Kidney glomerular epithelial cell (primary cell): ENCODE data around the gene EIF4G3.
"Not testable (repeated sequence)": the region's sequence is repeated elsewhere in the genome, so short reads cannot be mapped to it uniquely, and the experiment has no call there.

Experiments
- DNase-seq: peaks from one replicate; lab custom pipeline; 2025; lab: John Stamatoyannopoulos, UW

The EIF4G3 gene

GRCh38 chr1:21032741-21033140, 144.0 kb downstream of the EIF4G3 start:
- DNase-seq = no peak

- no peak for DNase-seq
Measured at GRCh38 chr1:21030181-21030580, 146.5 kb downstream of the EIF4G3 start.

GRCh38 chr1:21028520-21029145, 148.1 kb downstream of the EIF4G3 start:
- no peak for DNase-seq

GRCh38 chr1:21027805-21028204, 148.9 kb downstream of the EIF4G3 start:
- no peak for DNase-seq

GRCh38 chr1:21024918-21025317, 151.8 kb downstream of the EIF4G3 start:
- DNase-seq = no peak

- DNase-seq = not testable (repeated sequence)
Measured at GRCh38 chr1:21024136-21024896, 152.4 kb downstream of the EIF4G3 start.

- DNase-seq = peak; percentile 97
Measured at GRCh38 chr1:21022279-21023040, 154.2 kb downstream of the EIF4G3 start.

GRCh38 chr1:21021311-21021710, 155.4 kb downstream of the EIF4G3 start:
- DNase-seq = no peak

- DNase-seq = no peak
Measured at GRCh38 chr1:21020151-21020550, 156.5 kb downstream of the EIF4G3 start.

GRCh38 chr1:21018673-21019072, 158.0 kb downstream of the EIF4G3 start:
- DNase-seq = no peak

- no peak for DNase-seq
Measured at GRCh38 chr1:21013510-21013909, 163.2 kb downstream of the EIF4G3 start.

- DNase-seq = peak; percentile 27
Measured at GRCh38 chr1:21012937-21013336, 163.8 kb downstream of the EIF4G3 start.

- DNase-seq = no peak
Measured at GRCh38 chr1:21007876-21008275, 168.8 kb downstream of the EIF4G3 start.

GRCh38 chr1:21005466-21006239, 171.0 kb downstream of the EIF4G3 start:
- DNase-seq = no peak

GRCh38 chr1:21003281-21004045, 173.2 kb downstream of the EIF4G3 start:
- no peak for DNase-seq

GRCh38 chr1:21001042-21001441, 175.7 kb downstream of the EIF4G3 start:
- DNase-seq = no peak

GRCh38 chr1:21000245-21000594, 176.5 kb downstream of the EIF4G3 start:
- DNase-seq = no peak

GRCh38 chr1:20999525-21000244, 177.0 kb downstream of the EIF4G3 start:
- DNase-seq = no peak

GRCh38 chr1:20998826-20999225, 177.9 kb downstream of the EIF4G3 start:
- no peak for DNase-seq

- DNase-seq = no peak
Measured at GRCh38 chr1:20997602-20998224, 179.0 kb downstream of the EIF4G3 start.
